Activated CD4-positive, alpha-beta T cell treated with anti-CD3 and anti-CD28 coated beads, Interleukin-2, amount 50 U/mL, for 16 hours (primary cell): ENCODE data around the gene LZTS3.
"Not testable (repeated sequence)": the region's sequence is repeated elsewhere in the genome, so short reads cannot be mapped to it uniquely, and the experiment has no call there.

Source experiments
- DNase-seq: peaks from one replicate; pipeline ENCODE4 v3.0.0-alpha.2; 2020

Gene LZTS3

DNA sequence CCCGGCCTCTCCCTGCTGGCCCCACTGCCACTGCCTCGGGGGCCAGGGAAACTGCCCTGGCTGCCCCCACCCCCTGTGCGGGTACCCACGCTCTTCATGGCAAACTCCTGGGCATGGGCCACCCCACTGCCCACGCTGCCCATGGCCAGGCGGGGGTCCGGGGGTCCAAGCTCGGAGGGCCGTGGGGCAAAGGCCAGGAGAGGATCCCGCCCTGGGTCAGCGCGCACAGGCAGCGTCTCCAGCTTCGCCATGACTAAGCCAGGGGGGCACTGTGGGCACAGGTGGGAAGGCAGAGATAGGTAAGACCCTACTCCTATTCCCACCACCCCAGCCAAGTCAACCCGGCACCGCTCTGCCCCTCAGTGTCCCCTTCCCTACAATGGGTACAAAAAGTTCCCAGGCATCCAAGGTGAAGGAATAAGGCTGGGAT is 6.4 kb downstream of the LZTS3 start:
- no peak for DNase-seq

DNA sequence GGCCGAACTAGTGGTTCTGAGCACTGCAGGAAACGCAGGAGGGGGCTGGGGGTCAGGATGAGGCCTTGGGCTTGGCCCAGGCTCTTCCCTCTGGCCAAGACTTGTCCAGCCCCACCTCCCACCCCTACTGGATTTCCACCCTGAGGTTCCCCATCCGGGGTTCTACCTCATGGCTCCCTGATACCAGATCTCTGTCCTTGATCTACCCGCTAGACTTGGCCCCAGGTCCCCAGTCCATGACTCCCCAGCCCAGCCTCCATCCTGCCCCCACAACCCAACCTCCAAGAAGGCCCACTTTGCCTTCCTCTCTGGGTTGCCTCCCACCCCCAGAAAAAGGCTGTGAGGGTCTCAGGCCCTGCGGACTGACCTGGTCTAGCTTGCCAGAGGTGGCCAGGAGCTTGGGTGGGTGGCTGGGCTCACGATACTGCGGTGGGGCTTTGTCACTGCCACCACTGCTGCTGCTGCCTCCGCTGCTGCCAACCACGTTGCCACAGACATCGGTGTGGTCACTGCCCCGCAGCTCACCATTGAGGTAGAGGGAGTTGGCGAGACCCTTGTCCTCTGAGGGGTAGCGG is 6.9 kb downstream of the LZTS3 start:
- no peak for DNase-seq

DNA sequence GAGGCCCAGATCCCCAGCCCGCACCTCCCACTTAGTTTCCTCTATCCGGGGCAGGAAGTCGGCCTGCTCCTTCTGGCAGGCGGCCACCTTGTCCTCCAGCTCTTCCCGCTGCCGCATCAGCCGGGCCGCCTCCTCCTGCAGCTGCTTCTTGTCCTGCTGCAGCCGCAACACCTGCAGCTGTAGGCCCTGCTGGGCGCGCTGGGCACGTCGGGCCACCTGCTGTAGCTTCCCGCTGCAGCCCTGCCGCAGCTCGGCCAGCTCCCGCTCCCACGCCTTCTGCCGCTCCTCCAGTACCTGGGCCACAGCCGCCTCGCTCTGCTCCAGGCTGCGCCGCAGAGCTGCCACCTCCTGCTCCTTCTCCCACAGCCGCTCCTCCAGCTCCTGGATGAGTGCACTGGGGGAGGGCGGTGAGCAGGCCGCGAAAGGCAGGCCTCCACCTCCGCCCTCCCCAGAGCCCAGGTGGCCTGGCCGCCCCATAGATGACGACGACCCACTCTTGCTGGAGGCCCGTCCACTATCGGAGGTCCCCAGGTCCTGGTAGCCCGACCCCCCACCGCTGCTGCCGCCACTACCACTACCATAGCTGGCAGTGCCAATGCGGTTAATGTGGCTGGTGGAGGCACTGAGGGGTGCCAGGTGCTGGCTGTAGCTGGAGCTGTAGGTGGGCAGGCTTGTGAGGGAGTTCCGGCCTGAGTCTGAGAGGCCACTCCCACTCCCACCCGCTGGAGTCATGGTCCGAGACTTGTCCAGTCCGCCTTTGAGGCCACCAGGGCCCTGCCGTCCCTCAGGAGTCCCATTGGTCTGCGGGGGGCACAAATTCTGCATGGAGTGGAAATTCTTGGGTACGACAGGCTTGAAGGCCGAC is 7.6 kb downstream of the LZTS3 start:
- no peak for DNase-seq

DNA sequence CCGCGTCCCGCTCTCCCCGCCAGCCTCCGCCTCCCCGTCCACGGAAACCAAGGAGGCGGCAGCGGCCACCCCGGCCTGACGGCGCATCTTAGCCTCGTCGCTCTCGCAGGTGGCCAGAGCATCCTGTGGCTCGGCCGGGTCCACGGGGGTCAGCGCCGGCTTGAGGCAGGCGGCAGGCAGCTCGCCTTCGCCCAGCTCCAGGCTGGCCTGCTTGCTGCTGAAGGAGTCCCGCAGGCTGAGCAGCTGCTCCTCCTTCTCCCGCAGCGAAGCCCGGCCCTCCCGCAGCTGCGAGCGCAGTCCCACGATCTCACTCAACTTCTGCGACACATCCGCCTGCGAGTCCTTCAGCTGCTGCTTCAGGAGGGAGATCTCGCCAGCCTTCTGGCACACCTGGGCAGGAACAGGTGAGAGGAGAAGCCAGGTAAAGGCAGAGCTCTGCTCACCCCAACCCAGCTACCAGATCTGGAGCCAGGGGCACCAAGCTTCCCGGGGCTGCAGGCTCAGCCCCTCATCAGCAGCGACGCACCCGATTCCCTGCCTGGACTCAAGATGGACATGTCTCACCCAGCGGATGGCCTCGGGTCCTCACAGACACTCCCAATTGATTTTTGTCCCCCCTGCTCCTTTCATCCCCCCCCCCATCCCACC is 8.5 kb downstream of the LZTS3 start:
- no peak for DNase-seq

DNA sequence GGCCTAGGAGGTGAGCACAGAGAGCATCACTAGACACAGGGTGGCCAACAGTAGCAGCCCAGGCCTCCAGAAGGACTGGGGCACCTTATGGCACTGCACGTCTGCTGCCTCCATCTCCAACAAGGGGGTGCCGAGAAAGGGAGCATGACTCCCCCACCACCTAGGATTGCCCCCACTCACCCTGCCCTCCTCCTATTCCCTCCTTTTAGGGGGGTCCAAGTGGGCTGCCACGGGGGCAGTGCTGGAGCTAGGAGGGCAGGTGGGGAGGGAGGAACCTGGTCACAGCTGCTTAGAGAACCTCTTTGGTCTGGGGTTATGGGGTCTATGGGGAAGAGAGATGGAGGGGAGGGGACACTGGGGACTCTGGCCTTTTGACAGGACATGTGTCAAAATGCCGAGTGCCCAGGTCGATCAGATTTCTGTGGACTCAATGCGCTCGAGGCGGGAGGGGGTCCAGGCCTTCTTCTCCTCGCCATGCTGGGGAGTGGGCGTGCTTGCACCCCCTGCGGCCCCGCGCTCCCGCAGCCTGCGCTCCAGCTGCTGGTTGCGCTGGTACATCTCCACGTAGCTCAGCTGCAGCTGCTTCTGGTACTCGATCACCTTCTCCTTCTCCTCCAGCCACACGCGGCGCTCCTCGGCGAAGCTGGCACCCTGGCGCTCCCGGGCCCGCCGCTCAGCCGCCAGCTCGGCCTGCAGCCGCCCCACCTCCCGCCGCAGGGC is 9.1 kb downstream of the LZTS3 start:
- DNase-seq: no peak

DNA sequence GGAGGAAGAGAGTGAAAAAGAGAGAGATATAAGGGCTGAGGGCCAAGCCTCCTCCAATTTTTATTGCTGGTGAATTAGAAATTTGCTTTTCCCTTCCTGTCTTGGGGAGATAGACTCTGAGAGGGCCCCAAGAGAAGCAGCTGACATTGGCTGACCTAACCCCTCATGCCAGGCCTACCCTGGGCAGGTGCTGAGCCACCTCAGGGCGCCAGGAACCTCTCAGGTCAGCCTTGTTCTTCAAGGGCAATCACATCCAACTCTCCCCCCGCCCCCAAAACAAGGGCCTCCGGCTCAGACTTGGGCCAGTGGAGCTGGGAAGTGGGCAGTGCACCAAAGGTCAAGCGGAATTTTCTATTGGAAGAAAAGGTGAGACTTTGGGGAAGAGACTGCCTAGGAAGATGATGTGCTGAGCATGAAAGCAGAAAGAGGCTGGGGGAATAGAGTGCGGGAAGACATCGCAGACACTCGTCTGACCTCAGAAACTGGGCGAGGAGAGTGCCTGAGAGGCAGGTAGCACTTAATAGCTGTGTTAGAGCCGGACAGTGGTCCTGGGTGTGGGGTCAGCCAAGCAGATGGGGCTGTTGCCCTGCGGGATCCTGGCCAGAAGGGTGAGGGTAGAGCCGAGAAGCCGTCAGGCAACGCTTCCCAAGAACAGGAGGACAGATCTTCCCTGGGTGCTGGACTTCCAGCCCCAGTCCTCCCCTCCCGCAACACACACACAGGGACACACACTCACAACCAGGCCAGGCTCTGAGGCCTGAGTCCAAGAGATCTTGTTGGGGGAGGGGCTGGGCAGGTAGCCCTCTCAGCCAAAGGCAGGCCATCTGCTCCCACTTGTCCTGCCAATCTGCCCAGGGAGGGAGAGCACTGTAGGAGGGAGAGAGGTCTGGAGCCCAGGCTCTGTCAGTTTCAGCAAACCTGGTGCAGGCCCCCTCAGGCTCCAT is 10.0 kb downstream of the LZTS3 start:
- DNase-seq: no peak

DNA sequence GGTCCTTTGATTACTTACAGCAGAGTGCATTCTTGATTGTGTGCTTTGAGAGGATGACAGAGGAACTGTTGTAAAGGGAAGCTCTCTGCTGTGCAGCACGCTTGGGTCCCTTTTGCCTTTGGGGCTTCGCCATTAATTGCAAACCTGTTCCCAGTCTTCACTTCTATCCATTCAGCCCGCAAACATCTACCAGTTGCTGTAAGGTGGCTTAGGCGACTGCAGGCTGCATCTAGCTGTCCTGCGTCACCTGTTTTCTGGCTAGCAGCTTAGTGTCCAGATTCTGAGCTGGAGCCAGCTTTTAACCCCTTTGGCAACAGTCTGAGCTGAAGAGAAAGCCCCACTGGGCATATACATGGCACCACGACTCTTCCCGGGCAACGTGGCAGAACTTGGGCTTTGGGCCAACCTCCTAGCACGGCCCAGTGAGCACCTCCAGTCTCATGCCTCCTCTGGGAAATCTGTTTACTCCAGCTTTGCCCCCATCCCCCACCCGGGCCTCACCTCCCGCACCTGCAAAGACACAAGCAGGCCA is 11.2 kb downstream of the LZTS3 start:
- DNase-seq: no peak

DNA sequence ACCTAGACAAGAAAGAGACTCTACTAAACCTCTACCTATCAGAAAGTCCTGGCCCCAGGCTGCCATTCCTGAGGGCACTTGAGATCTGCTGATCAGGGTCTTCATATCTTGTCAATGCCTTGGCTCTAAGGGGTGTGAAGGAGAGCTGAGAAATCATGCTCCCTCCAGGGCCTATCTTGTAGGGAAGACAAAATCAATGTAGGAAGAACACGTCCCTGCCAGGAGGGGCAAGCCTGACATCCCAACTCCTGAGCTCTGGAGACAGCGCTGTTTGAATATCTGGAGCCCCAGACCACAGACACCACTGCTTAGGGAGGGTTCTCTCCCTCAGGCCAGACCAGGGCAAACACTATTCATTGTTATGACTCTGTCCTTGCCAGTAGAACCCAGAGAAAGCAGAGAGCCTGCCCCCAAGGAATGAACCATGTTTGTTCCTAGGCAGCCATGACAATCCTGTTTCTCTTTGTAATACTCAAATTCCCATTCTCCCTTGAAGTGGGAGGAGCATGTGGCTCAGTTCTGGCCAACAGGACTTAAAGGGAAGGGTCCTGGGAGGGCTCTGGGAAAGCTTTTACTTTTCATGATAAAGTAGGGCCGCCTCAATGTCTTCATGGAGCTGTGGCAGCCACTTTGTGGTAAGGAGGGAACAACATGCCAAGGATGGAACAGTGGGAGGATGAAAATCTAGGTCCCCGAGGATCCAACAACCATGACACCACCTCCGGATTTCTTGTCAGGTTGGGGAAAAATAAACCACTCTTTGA is 11.9 kb downstream of the LZTS3 start:
- no peak for DNase-seq

DNA sequence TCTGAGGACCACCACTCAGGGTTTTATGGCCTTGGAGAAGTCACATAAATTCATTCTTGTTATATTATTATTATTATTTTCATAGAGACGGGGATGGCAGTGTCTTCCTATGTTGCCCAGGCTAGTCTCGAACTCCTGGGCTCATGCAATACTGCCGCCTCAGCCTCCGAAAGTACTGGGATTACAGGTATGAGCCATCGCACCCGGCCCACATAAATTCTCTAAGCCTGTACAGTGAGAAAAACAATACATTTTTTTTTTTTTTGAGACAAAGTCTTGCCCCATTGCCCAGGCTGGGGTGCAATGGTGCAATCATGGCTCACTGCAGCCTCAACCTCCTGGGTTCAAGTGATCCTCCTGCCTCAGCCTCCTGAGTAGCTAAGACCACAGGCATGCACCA is 12.9 kb downstream of the LZTS3 start:
- no peak for DNase-seq

DNA sequence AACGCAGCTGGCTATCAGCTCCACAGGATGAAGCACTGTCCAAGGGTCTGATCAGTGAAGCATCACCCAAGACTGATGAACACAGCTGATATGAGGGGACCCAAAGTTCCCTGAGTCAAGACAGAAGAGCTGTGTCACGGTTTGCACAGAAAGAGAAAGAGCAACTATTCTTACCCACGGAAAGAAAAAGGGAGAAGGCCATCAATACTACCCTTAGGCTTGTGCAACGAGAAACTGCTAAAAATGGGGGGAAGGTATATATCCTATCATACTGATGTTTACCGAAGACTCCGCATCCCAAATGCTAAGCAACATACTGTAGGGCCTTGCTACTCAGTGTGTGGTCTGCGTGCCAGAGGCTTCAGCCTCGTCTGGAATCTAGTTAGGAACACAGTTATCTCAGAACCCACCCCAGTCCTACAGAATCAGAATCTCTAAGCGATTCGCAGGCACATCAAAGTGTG is 14.3 kb downstream of the LZTS3 start:
- DNase-seq: peak; percentile 33

DNA sequence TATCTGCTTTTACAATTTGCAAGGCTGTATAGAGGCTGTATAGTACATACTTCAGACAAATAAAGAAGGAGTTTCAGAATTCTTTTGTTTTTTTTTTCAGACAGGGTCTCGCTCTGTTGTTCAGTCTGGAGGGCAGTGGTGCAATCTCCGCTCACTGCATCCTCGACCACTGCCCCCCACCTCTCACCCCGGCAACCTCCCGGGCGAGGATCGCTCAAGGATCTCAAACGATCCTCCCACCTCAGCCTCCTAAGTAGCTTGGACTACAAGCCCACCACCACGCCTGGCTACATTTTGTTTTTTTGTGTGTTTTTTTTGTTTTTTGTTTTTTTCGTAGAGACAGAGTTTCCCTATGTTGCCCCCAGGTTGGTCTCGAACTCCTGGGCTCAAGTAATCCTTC is 15.5 kb downstream of the LZTS3 start:
- DNase-seq: no peak

DNA sequence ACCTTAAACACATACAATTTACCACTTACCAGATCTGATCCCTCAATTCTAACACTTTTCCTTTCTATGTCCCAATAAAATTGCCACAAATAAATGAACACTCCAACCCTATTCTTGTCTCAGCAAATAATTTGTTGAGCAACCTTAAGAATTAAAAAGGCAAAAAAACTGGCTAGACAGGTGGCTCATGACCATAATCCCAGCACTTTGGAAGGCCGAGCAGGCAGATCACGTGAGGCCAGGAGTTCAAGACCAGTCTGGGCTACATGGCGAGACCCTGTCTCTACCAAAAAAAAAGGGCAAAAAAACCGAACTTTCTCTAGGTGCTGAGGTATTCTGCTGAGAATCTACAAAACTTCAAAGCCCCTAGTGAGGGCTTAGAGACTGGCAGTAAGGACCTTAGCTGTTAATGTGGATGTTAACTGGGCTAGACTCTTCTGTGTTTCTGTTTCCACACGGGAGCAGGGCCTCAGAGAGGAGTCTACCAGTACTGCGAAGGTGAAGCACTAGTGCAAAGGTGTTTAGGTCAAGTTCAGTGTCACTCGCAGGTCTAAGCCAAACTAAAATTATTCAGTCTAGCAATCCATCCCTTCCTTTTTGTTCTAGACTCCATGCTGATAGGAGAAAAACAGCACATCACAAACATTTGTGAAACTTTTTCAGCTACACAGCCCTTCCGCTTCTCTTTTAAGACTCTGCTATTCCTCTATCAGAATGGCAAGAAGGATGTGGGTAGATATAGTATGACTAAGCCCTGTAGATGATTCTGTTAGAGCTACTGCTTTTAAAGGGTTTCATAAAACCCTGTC is 16.3 kb downstream of the LZTS3 start:
- DNase-seq: peak; percentile 83

DNA sequence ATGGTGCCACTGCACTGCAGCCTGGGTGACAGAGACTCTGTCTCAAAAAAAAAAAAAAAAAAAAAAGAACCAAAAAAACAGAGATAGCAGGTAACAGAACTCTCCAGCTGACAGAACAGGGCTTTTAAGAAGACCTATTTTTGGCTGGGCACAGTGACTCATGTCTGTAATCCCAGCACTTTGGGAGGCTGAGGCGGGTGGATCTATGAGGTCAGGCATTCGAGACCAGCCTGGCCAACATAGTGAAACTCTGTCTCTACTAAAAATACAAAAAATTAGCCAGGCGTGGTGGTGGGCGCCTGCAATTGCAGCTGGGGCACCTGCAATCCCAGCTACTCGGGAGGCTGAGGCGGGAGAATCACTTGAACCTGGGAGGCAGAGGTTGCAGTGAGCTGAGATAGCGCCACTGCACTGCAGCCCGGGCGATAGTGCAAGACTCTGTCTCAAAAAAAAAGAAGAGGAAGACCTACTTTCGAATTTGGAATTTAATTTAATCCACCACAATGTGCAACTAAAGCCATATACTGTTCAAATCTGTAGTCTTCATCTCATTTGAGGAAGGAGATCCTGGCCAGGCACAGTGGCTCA is 21.2 kb downstream of the LZTS3 start:
- not testable (repeated sequence) for DNase-seq

DNA sequence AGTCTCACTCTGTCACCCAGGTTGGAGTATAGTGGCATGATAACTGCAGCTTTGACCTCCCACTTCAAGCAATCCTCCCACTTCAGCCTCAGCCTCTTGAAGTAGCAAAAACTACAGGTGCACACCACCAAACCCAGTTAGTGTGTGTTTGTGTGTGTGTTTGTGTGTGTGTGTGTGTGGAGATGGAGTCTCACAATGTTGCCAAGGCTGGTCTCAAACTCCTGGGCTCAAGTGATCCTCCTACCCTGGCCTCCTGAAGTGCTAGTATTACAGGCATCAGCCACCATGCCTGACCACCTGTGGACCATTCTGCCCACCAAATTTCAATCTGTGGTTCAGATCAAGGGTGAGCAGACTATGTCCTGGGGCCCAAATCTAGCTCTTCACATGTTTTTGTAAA is 22.4 kb downstream of the LZTS3 start:
- DNase-seq: no peak

DNA sequence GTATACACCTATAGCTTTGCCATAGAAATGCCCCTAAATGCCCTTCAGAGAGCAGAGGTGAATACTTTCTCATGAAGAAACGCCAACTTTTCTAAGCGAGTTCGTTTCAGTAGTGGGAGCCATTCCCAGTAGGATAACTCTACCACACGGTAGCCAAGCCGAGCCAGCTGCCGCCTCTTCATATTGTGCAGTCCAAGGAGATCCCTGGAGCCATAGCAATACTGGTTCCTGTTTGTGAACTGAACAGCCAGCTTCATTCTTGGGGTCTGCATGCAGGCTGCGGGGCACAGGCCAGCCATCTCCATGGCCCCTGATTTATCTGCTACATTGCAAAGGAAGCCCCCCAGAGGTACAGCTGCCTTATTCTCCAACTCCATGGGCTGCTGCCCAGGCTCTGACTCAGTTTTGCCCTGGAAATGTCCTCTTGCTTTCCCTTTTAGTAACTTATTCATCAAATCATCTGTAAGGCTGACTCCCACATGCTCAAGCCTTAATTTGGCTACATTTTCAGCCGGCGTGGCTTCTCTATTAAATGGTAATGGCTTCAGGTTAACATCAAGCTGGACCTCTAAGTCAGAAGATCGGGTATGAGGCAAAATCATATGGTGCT is 26.5 kb downstream of the LZTS3 start:
- no peak for DNase-seq

DNA sequence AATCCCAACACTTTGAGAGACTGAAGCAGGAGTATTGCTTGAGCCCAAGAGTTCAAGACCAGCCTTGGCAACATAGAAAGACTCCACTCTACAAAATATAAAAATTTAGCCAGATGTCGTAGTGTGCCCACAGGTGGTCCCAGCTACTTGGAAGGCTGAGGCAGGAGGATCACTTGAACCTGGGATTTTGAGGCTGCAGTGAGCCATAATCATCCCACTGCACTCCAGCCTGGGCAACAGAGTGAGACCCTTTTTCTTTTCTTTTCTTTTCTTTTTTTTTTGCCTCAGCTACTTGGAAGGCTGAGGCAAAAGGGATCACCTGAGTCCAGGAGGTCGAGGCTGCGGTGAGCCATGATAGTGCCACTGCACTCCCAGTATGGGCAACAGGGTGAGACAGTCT is 31.6 kb downstream of the LZTS3 start:
- no peak for DNase-seq

DNA sequence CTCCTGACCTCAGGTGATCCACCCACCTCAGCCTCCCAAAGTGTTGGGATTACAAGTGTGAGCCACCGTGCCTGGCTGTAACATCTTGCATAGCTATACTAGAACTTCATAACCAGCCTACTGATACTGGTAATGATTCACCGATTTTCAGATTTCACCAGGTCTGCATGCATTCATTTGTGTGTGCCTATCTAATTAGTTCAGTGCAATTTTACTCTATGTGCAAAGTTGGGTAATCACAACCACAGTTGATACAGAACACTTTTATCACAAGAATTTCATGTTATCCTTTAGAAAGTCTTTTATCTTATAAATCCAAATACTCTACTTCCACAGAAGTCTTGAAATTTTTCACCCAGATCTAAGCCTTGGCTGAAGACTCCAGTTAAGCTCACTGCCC is 35.9 kb downstream of the LZTS3 start:
- DNase-seq: no peak

DNA sequence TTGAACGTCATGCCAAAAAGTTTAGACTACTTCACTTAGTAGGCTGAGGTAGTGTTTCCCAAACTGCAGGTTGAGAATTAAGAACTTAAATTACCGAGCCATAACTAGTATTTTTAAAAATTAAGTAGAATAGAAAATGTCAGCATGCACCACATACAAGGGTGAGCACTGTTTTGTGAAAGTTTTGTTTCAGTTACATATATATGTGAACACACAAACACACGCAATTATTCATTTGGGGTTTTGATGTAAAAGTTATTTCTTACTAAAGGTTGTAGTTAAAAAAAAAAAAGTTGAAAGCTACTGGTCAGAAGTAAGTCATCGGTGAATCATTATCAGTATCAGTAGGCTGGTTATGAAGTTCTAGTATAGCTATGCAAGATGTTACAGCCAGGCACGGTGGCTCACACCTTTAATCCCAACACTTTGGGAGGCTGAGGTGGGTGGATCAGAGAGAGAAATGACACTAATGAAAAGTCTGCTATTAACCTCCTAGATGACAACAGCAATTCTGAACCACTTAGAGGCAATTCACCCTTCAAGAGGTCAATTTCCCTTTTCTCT is 37.8 kb downstream of the LZTS3 start:
- no peak for DNase-seq

DNA sequence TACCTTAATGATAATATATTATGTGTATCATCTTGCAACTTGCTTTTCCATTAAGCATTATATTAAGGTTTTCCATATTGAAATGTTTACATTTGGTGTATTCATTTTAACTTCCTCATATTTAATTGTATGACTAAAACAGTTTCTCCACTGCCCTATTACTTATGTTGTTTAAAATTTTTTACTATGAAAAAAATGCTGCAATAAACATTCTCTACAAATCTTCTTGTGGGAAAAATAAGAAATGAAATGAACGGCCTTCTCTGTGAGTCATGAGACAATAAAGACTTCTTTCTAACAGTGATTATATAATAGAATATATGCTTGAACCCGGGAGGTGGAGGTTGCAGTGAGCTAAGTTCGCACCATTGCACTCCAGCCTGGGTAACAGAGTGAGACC is 39.2 kb downstream of the LZTS3 start:
- no peak for DNase-seq
